Mesenchymal stem cell (in vitro differentiated cells and primary cell): ENCODE data around the gene ACVR2B.

Source experiments
- DNase-seq: peaks from one replicate; pipeline ENCODE4 v3.0.0-alpha.2; 2013
- H2AFZ ChIP-seq: one replicate; pipeline ENCODE4 v1.6.1; 2013; ENCODE audit warnings: low read depth, mild to moderate bottlenecking, control low read depth, inconsistent platforms, low read length, moderate library complexity
- H2AK5ac ChIP-seq: 2 replicates; pipeline ENCODE4 v1.6.1; 2013; ENCODE audit warnings: low read length, moderate library complexity, mild to moderate bottlenecking, inconsistent platforms; ENCODE audit not compliant: severe bottlenecking
- H2BK120ac ChIP-seq: one replicate; pipeline ENCODE4 v1.6.1; 2013; ENCODE audit warnings: low read depth, mild to moderate bottlenecking, inconsistent platforms, low read length, moderate library complexity
- H2BK12ac ChIP-seq, 2 experiments: one replicate each; pipeline ENCODE4 v1.6.1; 2013; ENCODE audit warnings: inconsistent platforms in 2 of 2, low read length in 2 of 2, mild to moderate bottlenecking in 2 of 2, moderate library complexity in 2 of 2, control low read depth in 1 of 2
- H2BK15ac ChIP-seq: one replicate; pipeline ENCODE4 v1.6.1; 2013; ENCODE audit warnings: mild to moderate bottlenecking, low read depth, inconsistent platforms; ENCODE audit not compliant: poor library complexity, severe bottlenecking
- H2BK5ac ChIP-seq: 2 replicates; pipeline ENCODE4 v1.6.1; 2013; ENCODE audit warnings: low read depth, mild to moderate bottlenecking, low read length, control low read depth, inconsistent platforms; ENCODE audit not compliant: poor library complexity, severe bottlenecking
- H3K14ac ChIP-seq, 2 experiments: one replicate each; pipeline ENCODE4 v1.6.1; 2013; ENCODE audit warnings: inconsistent platforms in 2 of 2, low read length in 2 of 2, control low read depth in 1 of 2, mild to moderate bottlenecking in 1 of 2, moderate library complexity in 1 of 2
- H3K18ac ChIP-seq, 2 experiments: one replicate each; pipeline ENCODE4 v1.6.1; 2013; ENCODE audit warnings: inconsistent platforms in 2 of 2, low read length in 2 of 2, control low read depth in 1 of 2, low read depth in 1 of 2, mild to moderate bottlenecking in 1 of 2
- H3K23ac ChIP-seq, 2 experiments: one replicate each; pipeline ENCODE4 v1.6.1; 2013; ENCODE audit warnings: inconsistent platforms in 2 of 2, low read length in 2 of 2, mild to moderate bottlenecking in 2 of 2, moderate library complexity in 2 of 2, control low read depth in 1 of 2
- H3K27ac ChIP-seq: 2 replicates; pipeline ENCODE4 v1.5.1; 2013; ENCODE audit warnings: mild to moderate bottlenecking, moderate library complexity, low read length, control low read depth, inconsistent platforms; ENCODE audit not compliant: poor library complexity, severe bottlenecking
- H3K27me3 ChIP-seq, 2 experiments: 2 replicates each; pipeline versions ENCODE4 v1.6.1 to v1.7.0; 2013; ENCODE audit warnings: low read length in 2 of 2, mild to moderate bottlenecking in 2 of 2, moderate library complexity in 2 of 2, control low read depth in 1 of 2, inconsistent platforms in 1 of 2; ENCODE audit not compliant: control insufficient read depth in 1 of 2, insufficient read depth in 1 of 2
- H3K36me3 ChIP-seq, 2 experiments: 2 replicates each; pipeline versions ENCODE4 v1.6.1 to v1.7.0; 2013; ENCODE audit warnings: low read length in 2 of 2, control low read depth in 1 of 2, inconsistent platforms in 1 of 2, low read depth in 1 of 2, mild to moderate bottlenecking in 1 of 2; ENCODE audit not compliant: insufficient read depth in 2 of 2, control insufficient read depth in 1 of 2
- H3K4ac ChIP-seq, 2 experiments: one replicate each; pipeline ENCODE4 v1.6.1; 2013; ENCODE audit warnings: inconsistent platforms in 2 of 2, low read length in 2 of 2, mild to moderate bottlenecking in 2 of 2, moderate library complexity in 2 of 2, control low read depth in 1 of 2, low read depth in 1 of 2
- H3K4me1 ChIP-seq: 2 replicates; pipeline ENCODE4 v1.6.1; 2013; ENCODE audit warnings: low read depth, low read length, control low read depth; ENCODE audit not compliant: control insufficient read depth, insufficient read depth
- H3K4me2 ChIP-seq: 2 replicates; pipeline ENCODE4 v1.6.1; 2013; ENCODE audit warnings: low read length, mild to moderate bottlenecking, inconsistent platforms; ENCODE audit not compliant: poor library complexity, severe bottlenecking
- H3K4me3 ChIP-seq, 2 experiments: 2 replicates each; pipeline versions ENCODE4 v1.5.1 to v1.7.0; 2013; ENCODE audit warnings: low read length in 2 of 2, mild to moderate bottlenecking in 2 of 2, control low read depth in 1 of 2, low read depth in 1 of 2; ENCODE audit not compliant: insufficient read depth in 1 of 2
- H3K79me1 ChIP-seq: replicated peaks from 2 replicates; pipeline ENCODE4 v1.6.1; 2013; ENCODE audit warnings: mild to moderate bottlenecking, control low read depth, low read length, inconsistent platforms; ENCODE audit not compliant: poor library complexity, severe bottlenecking
- H3K9ac ChIP-seq: 2 replicates; pipeline ENCODE4 v1.7.0; 2013; ENCODE audit warnings: mild to moderate bottlenecking, low read length, moderate library complexity
- H3K9me3 ChIP-seq: 2 replicates; pipeline ENCODE4 v1.7.0; 2013; ENCODE audit warnings: mild to moderate bottlenecking, low read length; ENCODE audit not compliant: control insufficient read depth
- H4K8ac ChIP-seq: one replicate; pipeline ENCODE4 v1.6.1; 2013; ENCODE audit warnings: inconsistent platforms, mild to moderate bottlenecking, low read length, moderate library complexity
- H4K91ac ChIP-seq: one replicate; pipeline ENCODE4 v1.6.1; 2013; ENCODE audit warnings: mild to moderate bottlenecking, low read length, inconsistent platforms
- WGBS: methylation state at CpG from one replicate; pipeline ENCODE4 v1.1.7; 2013; ENCODE audit warnings: mixed read lengths; 5-methylcytosine and 5-hydroxymethylcytosine counted together

The ACVR2B gene

DNA sequence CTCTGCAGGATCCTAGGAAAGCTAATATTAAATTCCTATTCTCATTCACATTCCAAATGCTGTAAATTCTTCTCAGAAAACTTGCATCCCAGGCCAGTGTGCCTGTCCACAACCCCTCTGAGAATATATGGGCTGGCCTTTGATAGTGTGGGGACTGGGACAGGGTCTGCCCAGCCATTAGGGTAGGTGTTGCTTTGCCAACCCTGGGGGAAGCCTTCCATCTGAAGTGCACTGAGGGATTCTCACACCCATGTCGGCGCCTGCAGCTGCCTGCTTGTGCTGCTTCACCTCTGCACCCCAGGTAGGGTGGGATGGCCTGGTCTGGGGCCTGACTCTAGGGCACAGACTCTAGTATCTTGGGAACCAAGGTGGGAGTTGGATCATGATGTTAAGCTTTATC, 27.2 kb downstream of the ACVR2B start:
- no peak overlapping the region for H2BK12ac ChIP-seq
- H3K9me3 ChIP-seq: no peaks in the 10 kb centered on the region
- no peak overlapping the region for H4K91ac ChIP-seq
- no peak overlapping the region for H3K27ac ChIP-seq
- no peak overlapping the region for H3K18ac ChIP-seq
- no peak overlapping the region for H2AK5ac ChIP-seq
- no peak overlapping the region for H2BK15ac ChIP-seq
- WGBS: 88% methylated on average over 2 of the region's 2 CpGs
- no peak overlapping the region for H4K8ac ChIP-seq
- no peak overlapping the region for H3K9ac ChIP-seq
- H3K79me1 ChIP-seq: peaks cover 15% of the 10 kb centered on the region
- H3K36me3 ChIP-seq: peaks cover 20 to 55% of the 10 kb centered on the region in 2 experiments
- H2BK5ac ChIP-seq: no peak overlapping the region
- H2BK120ac ChIP-seq: no peak overlapping the region
- H3K4me3 ChIP-seq: no peak overlapping the region
- DNase-seq: no peak
- no peaks in the 10 kb centered on the region for H3K27me3 ChIP-seq
- no peaks in the 10 kb centered on the region for H3K4me1 ChIP-seq
- no peak overlapping the region for H2AFZ ChIP-seq
- H3K23ac ChIP-seq: no peak overlapping the region
- no peak overlapping the region for H3K4me2 ChIP-seq
- no peak overlapping the region for H3K4ac ChIP-seq
- H3K14ac ChIP-seq: no peak overlapping the region

DNA sequence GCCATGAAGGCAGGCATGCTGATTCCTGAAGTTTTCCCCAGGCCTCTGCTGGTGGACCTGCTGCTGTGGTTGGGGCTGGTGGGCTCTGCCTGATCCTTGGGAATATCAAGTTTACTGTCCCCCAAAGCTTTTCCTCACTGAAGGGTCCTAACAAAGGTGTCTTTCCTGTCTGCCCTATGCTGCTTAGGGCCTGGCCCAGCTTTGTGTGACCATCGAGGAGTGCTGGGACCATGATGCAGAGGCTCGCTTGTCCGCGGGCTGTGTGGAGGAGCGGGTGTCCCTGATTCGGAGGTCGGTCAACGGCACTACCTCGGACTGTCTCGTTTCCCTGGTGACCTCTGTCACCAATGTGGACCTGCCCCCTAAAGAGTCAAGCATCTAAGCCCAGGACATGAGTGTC, 29.3 kb downstream of the ACVR2B start:
- Histone ChIP-seq H2BK12ac (no peak overlapping the region), H3K4me3 (no peak overlapping the region), H3K27ac (no peak overlapping the region), H2AK5ac (no peak overlapping the region), H3K23ac (no peak overlapping the region), H3K36me3 (peaks cover 20 to 52% of the 10 kb centered on the region in 2 experiments), H2BK120ac (no peak overlapping the region), H2BK15ac (no peak overlapping the region), H4K8ac (no peak overlapping the region), H3K9me3 (no peaks in the 10 kb centered on the region), H3K4me2 (no peak overlapping the region), H2AFZ (no peak overlapping the region), H3K4ac (no peak overlapping the region), H3K9ac (no peak overlapping the region), H3K18ac (no peak overlapping the region), H3K79me1 (peaks cover 2% of the 10 kb centered on the region), H2BK5ac (no peak overlapping the region), H3K27me3 (no peaks in the 10 kb centered on the region), H3K14ac (no peak overlapping the region), H3K4me1 (no peaks in the 10 kb centered on the region), H4K91ac (no peak overlapping the region)
- WGBS: 90% methylated on average over 8 of the region's 10 CpGs
- no peak for DNase-seq

DNA sequence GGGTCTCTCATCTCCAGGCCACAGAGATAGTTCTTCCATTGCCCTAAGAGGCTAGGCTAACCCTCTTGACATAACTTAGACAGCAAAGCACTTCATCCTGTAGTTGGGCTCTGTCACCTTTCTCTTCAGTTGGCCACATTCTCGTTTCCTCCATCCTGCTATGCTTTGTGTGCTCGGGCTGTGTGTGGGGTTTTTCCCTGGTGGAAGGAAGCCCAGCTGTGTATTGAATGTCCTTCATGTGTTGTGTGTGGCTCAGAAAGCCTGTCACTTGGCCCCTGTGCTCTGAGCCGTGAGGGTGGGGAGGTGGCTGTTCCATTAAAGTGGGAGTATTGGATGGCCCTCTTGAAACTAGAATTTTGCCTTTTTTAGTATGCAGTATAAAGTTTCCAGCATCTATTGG, 33.6 kb downstream of the ACVR2B start:
- H2AK5ac ChIP-seq: no peak overlapping the region
- no peak overlapping the region for H2BK15ac ChIP-seq
- H3K27ac ChIP-seq: no peak overlapping the region
- no peak for DNase-seq
- no peak overlapping the region for H4K91ac ChIP-seq
- peaks cover 4% of the 10 kb centered on the region for H3K79me1 ChIP-seq
- H3K4me3 ChIP-seq: no peak overlapping the region
- no peak overlapping the region for H2BK120ac ChIP-seq
- H2BK5ac ChIP-seq: no peak overlapping the region
- H3K36me3 ChIP-seq: peaks cover 9 to 23% of the 10 kb centered on the region in 2 experiments
- no peak overlapping the region for H3K9ac ChIP-seq
- H3K4me1 ChIP-seq: no peaks in the 10 kb centered on the region
- H2BK12ac ChIP-seq: no peak overlapping the region
- no peaks in the 10 kb centered on the region for H3K27me3 ChIP-seq
- H3K14ac ChIP-seq: no peak overlapping the region
- WGBS: 92% methylated on average over 3 of the region's 3 CpGs
- no peak overlapping the region for H3K18ac ChIP-seq
- H3K23ac ChIP-seq: no peak overlapping the region
- H3K4me2 ChIP-seq: no peak overlapping the region
- no peak overlapping the region for H3K4ac ChIP-seq
- H3K9me3 ChIP-seq: no peaks in the 10 kb centered on the region
- no peak overlapping the region for H2AFZ ChIP-seq
- no peak overlapping the region for H4K8ac ChIP-seq

DNA sequence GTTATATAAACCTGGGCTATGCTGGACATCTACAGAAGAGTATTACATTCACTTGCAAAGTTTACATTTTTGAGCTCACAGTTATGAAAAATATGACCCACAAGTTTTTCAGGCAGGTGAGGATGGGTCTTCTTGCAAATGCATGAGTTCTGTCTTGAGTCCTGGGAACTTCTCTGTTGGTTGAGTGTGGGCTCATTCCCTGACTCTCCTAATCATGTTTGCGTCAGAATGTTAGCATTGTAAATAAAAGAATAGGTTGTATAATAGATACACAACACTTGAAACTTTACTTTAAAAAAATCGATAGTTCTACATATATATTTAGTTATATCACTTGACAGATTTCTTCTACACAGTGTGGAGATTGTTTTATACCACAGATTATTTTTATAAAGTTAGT, 35.3 kb downstream of the ACVR2B start:
- no peak overlapping the region for H4K8ac ChIP-seq
- H3K36me3 ChIP-seq: peaks cover under 1 to 12% of the 10 kb centered on the region in 2 experiments
- H2BK12ac ChIP-seq: no peak overlapping the region
- H2BK120ac ChIP-seq: no peak overlapping the region
- H3K18ac ChIP-seq: no peak overlapping the region
- no peak for DNase-seq
- no peaks in the 10 kb centered on the region for H3K9me3 ChIP-seq
- H4K91ac ChIP-seq: no peak overlapping the region
- no peaks in the 10 kb centered on the region for H3K4me1 ChIP-seq
- H3K27me3 ChIP-seq: no peaks in the 10 kb centered on the region
- no peak overlapping the region for H2BK15ac ChIP-seq
- H3K4ac ChIP-seq: no peak overlapping the region
- H2BK5ac ChIP-seq: no peak overlapping the region
- H3K27ac ChIP-seq: no peak overlapping the region
- H3K9ac ChIP-seq: no peak overlapping the region
- H2AFZ ChIP-seq: no peak overlapping the region
- no peak overlapping the region for H3K4me3 ChIP-seq
- no peak overlapping the region for H3K4me2 ChIP-seq
- peaks cover 4% of the 10 kb centered on the region for H3K79me1 ChIP-seq
- H2AK5ac ChIP-seq: no peak overlapping the region
- no CpG with 5 or more reads among the region's 2 CpGs for WGBS
- H3K23ac ChIP-seq: no peak overlapping the region
- no peak overlapping the region for H3K14ac ChIP-seq
